HCT116 (cell line): ENCODE measurements around the gene FAM227B. TPM values are rescaled to one million over a fixed set of nuclear protein-coding genes. Genes with fewer than 3 reads are reported as not detected.

Experiments
- ATAC-seq: fragments of 200-7000 bp; cut with Tn5 transposase; 2 replicates; pipeline ENCODE4 v1.9.1; 2020; ENCODE audit warnings: mild to moderate bottlenecking, moderate library complexity
- BruUV-seq: library from RNA; stranded (reverse); fragments of 400-500 nt; replicated peaks from 2 replicates; lab custom pipeline; 2021; lab: Mats Ljungman, UMichigan
- CTCF ChIA-PET: fragments of 300-600 bp; sonication (Branson Sonifier 250); formaldehyde crosslinking; loops from one replicate; lab custom pipeline; 2021; ENCODE audit warnings: antibody characterized with exemption; lab: Charles Lee
- POLR2A ChIA-PET: fragments of 300-600, 350-600 bp; sonication (Branson Sonifier 250); formaldehyde crosslinking; loops from one replicate; lab custom pipeline; 2021; ENCODE audit warnings: antibody characterized with exemption; lab: Charles Lee
- RAD21 ChIA-PET, 2 experiments: fragments of 300-600 bp; sonication (Branson Sonifier 250); formaldehyde crosslinking; loops; one replicate each; lab custom pipeline; 2023; ENCODE audit warnings: low total read pairs in 2 of 2; ENCODE audit not compliant: uncharacterized antibody in 2 of 2, unreplicated experiment in 2 of 2, low non-redundant PET in 1 of 2; lab: Charles Lee
- DNase-seq: peaks from one replicate; pipeline ENCODE4 v3.0.0-alpha.2; 2010; ENCODE audit warnings: low read depth, low spot score
- H2AFZ ChIP-seq: fragments of 200-600 bp; shearing (Covaris generic), sonication (generic); 2 replicates; pipeline ENCODE4 v1.6.1; 2017; ENCODE audit warnings: low read depth, mixed run types, mixed read lengths, antibody characterized with exemption, low read length; ENCODE audit not compliant: poor library complexity, severe bottlenecking
- H3K27ac ChIP-seq: 2 replicates; pipeline ENCODE4 v1.5.1; 2012; ENCODE audit warnings: low read depth, low read length
- H3K27me3 ChIP-seq: fragments of 200-600 bp; sonication (generic); 2 replicates; pipeline ENCODE4 v1.6.1; 2016; ENCODE audit warnings: mixed run types, low read length, mixed read lengths; ENCODE audit not compliant: insufficient read depth
- H3K36me3 ChIP-seq, 2 experiments: fragments of 200-500 bp in 1 of 2; fragments of 200-600 bp in 1 of 2; sonication (Bioruptor generic) in 1 of 2; sonication (generic) in 1 of 2; 2 replicates each; pipeline versions ENCODE4 v1.5.1 to v1.6.1; 2014 to 2016; ENCODE audit warnings: low read length in 2 of 2, inconsistent platforms in 1 of 2, mixed read lengths in 1 of 2, mixed run types in 1 of 2; ENCODE audit not compliant: insufficient read depth in 2 of 2, control insufficient read depth in 1 of 2
- H3K4me1 ChIP-seq, 2 experiments: fragments of 200-600 bp in 1 of 2; sonication (generic) in 1 of 2; 2 replicates each; pipeline versions ENCODE4 v1.5.1 to v1.6.1; 2012 to 2017; ENCODE audit warnings: low read length in 2 of 2, inconsistent platforms in 1 of 2, mild to moderate bottlenecking in 1 of 2, mixed read lengths in 1 of 2, mixed run types in 1 of 2, moderate library complexity in 1 of 2; ENCODE audit not compliant: insufficient read depth in 2 of 2, control insufficient read depth in 1 of 2
- H3K4me2 ChIP-seq: fragments of 200-600 bp; sonication (generic); 2 replicates; pipeline ENCODE4 v1.6.1; 2017; ENCODE audit warnings: mixed run types, low read length, mixed read lengths
- H3K4me3 ChIP-seq, 2 experiments: fragments of 200-600 bp in 1 of 2; sonication (generic) in 1 of 2; replicated peaks in 1 of 2; 2 replicates each; pipeline ENCODE4 v1.5.1; 2011 to 2016; ENCODE audit warnings: low read length in 2 of 2, control low read depth in 1 of 2, low read depth in 1 of 2, mild to moderate bottlenecking in 1 of 2, mixed read lengths in 1 of 2, mixed run types in 1 of 2
- H3K79me2 ChIP-seq: fragments of 200-600 bp; sonication (generic); 2 replicates; pipeline ENCODE4 v1.6.1; 2017; ENCODE audit warnings: mild to moderate bottlenecking, mixed run types, low read length, moderate library complexity, mixed read lengths; ENCODE audit not compliant: insufficient read depth
- H3K9ac ChIP-seq: fragments of 200-600 bp; sonication (generic); 2 replicates; pipeline ENCODE4 v1.6.1; 2016; ENCODE audit warnings: low read length, mixed read lengths
- H3K9me2 ChIP-seq: fragments of 200-600 bp; sonication (generic), shearing (Covaris generic); 2 replicates; pipeline ENCODE4 v1.6.1; 2017; ENCODE audit warnings: mixed run types, mild to moderate bottlenecking, moderate library complexity; ENCODE audit not compliant: insufficient read depth
- H3K9me3 ChIP-seq, 2 experiments: fragments of 200-500 bp in 1 of 2; fragments of 200-600 bp in 1 of 2; sonication (Bioruptor generic) in 1 of 2; sonication (generic) in 1 of 2; 2 replicates each; pipeline ENCODE4 v1.6.1; 2014 to 2017; ENCODE audit warnings: low read length in 2 of 2, mixed read lengths in 2 of 2, inconsistent platforms in 1 of 2, low read depth in 1 of 2, mild to moderate bottlenecking in 1 of 2, mixed run types in 1 of 2, moderate library complexity in 1 of 2; ENCODE audit not compliant: control insufficient read depth in 1 of 2, insufficient read depth in 1 of 2
- H4K20me1 ChIP-seq: fragments of 200-600 bp; sonication (generic), shearing (Covaris generic); 2 replicates; pipeline ENCODE4 v1.6.1; 2017; ENCODE audit warnings: mixed run types, mild to moderate bottlenecking, moderate library complexity; ENCODE audit not compliant: insufficient read depth
- CBX3 ChIP-seq: IDR thresholded peaks from 2 replicates; pipeline ENCODE4 v1.6.1; 2012; ENCODE audit warnings: low read depth
- CEBPB ChIP-seq: IDR thresholded peaks from 2 replicates; pipeline ENCODE4 v1.6.1; 2012; ENCODE audit warnings: low read depth
- EGR1 ChIP-seq: IDR thresholded peaks from 2 replicates; pipeline ENCODE4 v1.6.1; 2012; ENCODE audit warnings: low read depth
- JUND ChIP-seq: IDR thresholded peaks from 2 replicates; pipeline ENCODE4 v1.6.1; 2012
- POLR2AphosphoS5 ChIP-seq: IDR thresholded peaks from 2 replicates; pipeline ENCODE4 v1.6.1; 2011; ENCODE audit warnings: mild to moderate bottlenecking, low read depth, low read length, moderate library complexity
- SIN3A ChIP-seq: IDR thresholded peaks from 2 replicates; pipeline ENCODE4 v1.6.1; 2012; ENCODE audit warnings: low read depth
- SRF ChIP-seq: IDR thresholded peaks from 2 replicates; pipeline ENCODE4 v1.6.1; 2012; ENCODE audit warnings: low read depth
- intact Hi-C: fragments of 100-400 bp; cut with micrococcal nuclease; formaldehyde crosslinking; loops from 2 replicates; pipeline ENCODE4 v1.10.0; 2022
- total RNA-seq: library from RNA; stranded (reverse); gene quantifications from one replicate; pipeline ENCODE4 v1.2.1, GENCODE V29; 2021; ENCODE audit not compliant: unreplicated experiment
- TF ChIP-seq, protein P1 (sequence below): IDR thresholded peaks from 2 replicates; pipeline ENCODE4 v1.6.1; 2011; ENCODE audit warnings: mild to moderate bottlenecking, low read length, moderate library complexity; ENCODE audit not compliant: insufficient replicate concordance; ENCODE audit errors: extremely low read depth
- TF ChIP-seq, protein P2 (sequence below): IDR thresholded peaks from 2 replicates; pipeline ENCODE4 v1.6.1; 2012; ENCODE audit warnings: low read depth

FAM227B gene
- total RNA-seq, 1 experiment from 2014 or later = 6.9 TPM

DNA sequence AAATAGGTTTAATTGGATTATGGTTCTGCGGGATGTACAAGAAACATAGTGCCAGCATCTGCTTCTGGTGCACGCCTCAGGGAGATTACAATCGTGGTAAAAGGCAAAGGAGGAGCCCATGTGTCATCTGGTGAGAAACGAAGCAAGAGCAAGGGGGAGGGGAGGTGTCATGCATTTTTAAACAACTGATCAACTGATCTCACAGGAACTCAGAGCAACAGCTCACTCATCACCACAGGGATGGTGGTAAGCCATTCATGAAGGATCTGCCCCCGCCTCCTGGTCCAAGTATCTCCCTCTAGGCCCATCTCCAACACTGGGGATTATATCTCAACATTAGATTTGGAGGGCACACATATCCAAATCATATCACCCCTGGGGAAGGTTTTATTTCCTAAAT is 239.7 kb downstream of the FAM227B start:
- ChIA-PET CTCF (no interaction called here), POLR2A (no interaction called here), RAD21 (no interaction called here)
- DNase-seq (no peak), ATAC-seq (no peak)
- Histone ChIP-seq H3K79me2 (no peaks in the 10 kb centered on the region), H3K4me3 (no peak overlapping the region), H3K4me2 (no peak overlapping the region), H3K4me1 (no peaks in the 10 kb centered on the region), H3K9me2 (no peaks in the 10 kb centered on the region), H2AFZ (no peak overlapping the region), H3K27me3 (no peaks in the 10 kb centered on the region), H3K27ac (no peak overlapping the region), H3K9ac (no peak overlapping the region), H4K20me1 (no peaks in the 10 kb centered on the region), H3K9me3 (no peaks in the 10 kb centered on the region), H3K36me3 (no peaks in the 10 kb centered on the region)
- BruUV-seq = no TSS peak
- TF ChIP-seq JUND = no peak
- TF ChIP-seq, protein P1, sequence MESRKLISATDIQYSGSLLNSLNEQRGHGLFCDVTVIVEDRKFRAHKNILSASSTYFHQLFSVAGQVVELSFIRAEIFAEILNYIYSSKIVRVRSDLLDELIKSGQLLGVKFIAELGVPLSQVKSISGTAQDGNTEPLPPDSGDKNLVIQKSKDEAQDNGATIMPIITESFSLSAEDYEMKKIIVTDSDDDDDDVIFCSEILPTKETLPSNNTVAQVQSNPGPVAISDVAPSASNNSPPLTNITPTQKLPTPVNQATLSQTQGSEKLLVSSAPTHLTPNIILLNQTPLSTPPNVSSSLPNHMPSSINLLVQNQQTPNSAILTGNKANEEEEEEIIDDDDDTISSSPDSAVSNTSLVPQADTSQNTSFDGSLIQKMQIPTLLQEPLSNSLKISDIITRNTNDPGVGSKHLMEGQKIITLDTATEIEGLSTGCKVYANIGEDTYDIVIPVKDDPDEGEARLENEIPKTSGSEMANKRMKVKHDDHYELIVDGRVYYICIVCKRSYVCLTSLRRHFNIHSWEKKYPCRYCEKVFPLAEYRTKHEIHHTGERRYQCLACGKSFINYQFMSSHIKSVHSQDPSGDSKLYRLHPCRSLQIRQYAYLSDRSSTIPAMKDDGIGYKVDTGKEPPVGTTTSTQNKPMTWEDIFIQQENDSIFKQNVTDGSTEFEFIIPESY = no peak
- TF ChIP-seq POLR2AphosphoS5 = no peak
- no peak for TF ChIP-seq SIN3A
- TF ChIP-seq EGR1 = no peak
- TF ChIP-seq, protein P2, sequence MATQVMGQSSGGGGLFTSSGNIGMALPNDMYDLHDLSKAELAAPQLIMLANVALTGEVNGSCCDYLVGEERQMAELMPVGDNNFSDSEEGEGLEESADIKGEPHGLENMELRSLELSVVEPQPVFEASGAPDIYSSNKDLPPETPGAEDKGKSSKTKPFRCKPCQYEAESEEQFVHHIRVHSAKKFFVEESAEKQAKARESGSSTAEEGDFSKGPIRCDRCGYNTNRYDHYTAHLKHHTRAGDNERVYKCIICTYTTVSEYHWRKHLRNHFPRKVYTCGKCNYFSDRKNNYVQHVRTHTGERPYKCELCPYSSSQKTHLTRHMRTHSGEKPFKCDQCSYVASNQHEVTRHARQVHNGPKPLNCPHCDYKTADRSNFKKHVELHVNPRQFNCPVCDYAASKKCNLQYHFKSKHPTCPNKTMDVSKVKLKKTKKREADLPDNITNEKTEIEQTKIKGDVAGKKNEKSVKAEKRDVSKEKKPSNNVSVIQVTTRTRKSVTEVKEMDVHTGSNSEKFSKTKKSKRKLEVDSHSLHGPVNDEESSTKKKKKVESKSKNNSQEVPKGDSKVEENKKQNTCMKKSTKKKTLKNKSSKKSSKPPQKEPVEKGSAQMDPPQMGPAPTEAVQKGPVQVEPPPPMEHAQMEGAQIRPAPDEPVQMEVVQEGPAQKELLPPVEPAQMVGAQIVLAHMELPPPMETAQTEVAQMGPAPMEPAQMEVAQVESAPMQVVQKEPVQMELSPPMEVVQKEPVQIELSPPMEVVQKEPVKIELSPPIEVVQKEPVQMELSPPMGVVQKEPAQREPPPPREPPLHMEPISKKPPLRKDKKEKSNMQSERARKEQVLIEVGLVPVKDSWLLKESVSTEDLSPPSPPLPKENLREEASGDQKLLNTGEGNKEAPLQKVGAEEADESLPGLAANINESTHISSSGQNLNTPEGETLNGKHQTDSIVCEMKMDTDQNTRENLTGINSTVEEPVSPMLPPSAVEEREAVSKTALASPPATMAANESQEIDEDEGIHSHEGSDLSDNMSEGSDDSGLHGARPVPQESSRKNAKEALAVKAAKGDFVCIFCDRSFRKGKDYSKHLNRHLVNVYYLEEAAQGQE = no peak
- TF ChIP-seq CEBPB = no peak
- no peak for TF ChIP-seq SRF
- no peak for TF ChIP-seq CBX3
- intact Hi-C loops = no loop called here
